Prostate gland (tissue), 2 donors: ENCODE measurements around the gene DUS1L. TPM values are rescaled to one million over a fixed set of nuclear protein-coding genes. Genes with fewer than 3 reads are reported as not detected.
A peak's percentile ranks its signal among the peaks of the same experiment; 100 is the strongest.

ENCODE experiments used
- DNase-seq: peaks from one replicate; pipeline ENCODE4 v3.0.0-alpha.2; 2019; ENCODE audit warnings: low spot score
- H3K27ac ChIP-seq, 2 donors: fragments of 200-600 bp; sonication (generic); 2 replicates each; pipeline ENCODE4 v1.5.1; 2017 to 2019
- H3K27me3 ChIP-seq: fragments of 200-600 bp; sonication (generic); replicated peaks from 2 replicates; pipeline ENCODE4 v1.5.1; 2019; ENCODE audit not compliant: insufficient read depth
- H3K36me3 ChIP-seq, 2 donors: fragments of 200-600 bp; sonication (generic); 1 replicate in 1 of 2; 2 replicates in 1 of 2; pipeline versions ENCODE4 v1.5.1 to v1.8.1; 2017 to 2019
- H3K4me1 ChIP-seq: fragments of 200-600 bp; sonication (generic); replicated peaks from 2 replicates; pipeline ENCODE4 v1.5.1; 2019
- H3K4me3 ChIP-seq, 2 donors: fragments of 200-600 bp; sonication (generic); 2 replicates each; pipeline ENCODE4 v1.5.1; 2017 to 2019
- H3K9me3 ChIP-seq: fragments of 200-600 bp; sonication (generic); 2 replicates; pipeline ENCODE4 v1.5.1; 2017
- POLR2A ChIP-seq: fragments of 450-650 bp; IDR thresholded peaks from one replicate; pipeline ENCODE4 v1.6.1; 2016; ENCODE audit warnings: antibody characterized with exemption, mild to moderate bottlenecking
- POLR2AphosphoS5 ChIP-seq: sonication (generic); formaldehyde crosslinking; IDR thresholded peaks from one replicate; pipeline ENCODE4 v1.6.1; 2017; ENCODE audit warnings: antibody characterized with exemption
- WGBS: methylation state at CpG from one replicate; pipeline ENCODE4 v1.1.5; 2018; 5-methylcytosine and 5-hydroxymethylcytosine counted together
- intact Hi-C: fragments of 100-400 bp; cut with DNase I; formaldehyde crosslinking; loops from one replicate; pipeline ENCODE4 v1.14.2; 2022
- total RNA-seq, 2 donors: library from RNA; depleted of rRNA; stranded (reverse); fragments of >200 nt; gene quantifications; one replicate each; pipeline ENCODE4 v1.1.0, GENCODE V29; 2016
- TF ChIP-seq, protein P1 (sequence below), 4 experiments: fragments of 200-600 bp in 2 of 4; fragments of 450-650 bp in 2 of 4; sonication (generic) in 2 of 4; IDR thresholded peaks; 1 replicate in 3 of 4; 2 replicates in 1 of 4; pipeline ENCODE4 v1.5.1; 2016 to 2019; ENCODE audit warnings: antibody characterized with exemption in 4 of 4, mild to moderate bottlenecking in 2 of 4, moderate library complexity in 2 of 4

The DUS1L gene
- total RNA-seq, 2 donors from 2014 or later: 95.9 to 119 TPM

DNA sequence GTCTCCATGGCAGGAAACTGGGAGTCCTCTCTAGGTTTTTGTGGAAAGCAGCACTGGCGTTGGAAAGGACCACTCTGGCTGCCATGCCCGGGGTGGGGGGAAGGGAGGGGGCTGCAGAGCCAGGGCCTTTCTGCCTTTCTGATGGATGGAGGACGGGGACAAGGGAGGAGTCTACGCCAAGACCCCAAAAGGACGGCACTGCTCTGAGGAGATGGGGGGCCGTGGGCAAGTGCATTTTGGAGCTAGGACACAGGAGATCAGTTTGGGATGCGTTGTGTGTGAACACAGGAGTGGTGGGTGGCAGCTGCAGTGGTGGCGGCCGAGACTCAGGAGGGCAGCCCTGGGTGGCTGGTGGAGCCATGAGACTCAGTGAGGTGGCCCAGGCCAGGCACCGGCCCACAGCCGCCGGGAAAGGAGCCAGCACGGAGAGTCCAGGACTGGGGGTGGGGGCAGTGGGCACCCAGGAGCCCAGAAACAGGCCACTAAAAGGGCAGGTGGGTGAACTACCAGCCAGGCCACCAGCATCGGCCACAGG lies 45.0 kb downstream of the DUS1L start:
- H3K4me3 ChIP-seq: no peak overlapping the region
- peaks cover 18% of the 10 kb centered on the region for H3K4me1 ChIP-seq
- H3K9me3 ChIP-seq: no peaks in the 10 kb centered on the region
- no peaks in the 10 kb centered on the region for H3K27me3 ChIP-seq
- TF ChIP-seq POLR2A (no peak), POLR2AphosphoS5 (no peak)
- TF ChIP-seq, protein P1, sequence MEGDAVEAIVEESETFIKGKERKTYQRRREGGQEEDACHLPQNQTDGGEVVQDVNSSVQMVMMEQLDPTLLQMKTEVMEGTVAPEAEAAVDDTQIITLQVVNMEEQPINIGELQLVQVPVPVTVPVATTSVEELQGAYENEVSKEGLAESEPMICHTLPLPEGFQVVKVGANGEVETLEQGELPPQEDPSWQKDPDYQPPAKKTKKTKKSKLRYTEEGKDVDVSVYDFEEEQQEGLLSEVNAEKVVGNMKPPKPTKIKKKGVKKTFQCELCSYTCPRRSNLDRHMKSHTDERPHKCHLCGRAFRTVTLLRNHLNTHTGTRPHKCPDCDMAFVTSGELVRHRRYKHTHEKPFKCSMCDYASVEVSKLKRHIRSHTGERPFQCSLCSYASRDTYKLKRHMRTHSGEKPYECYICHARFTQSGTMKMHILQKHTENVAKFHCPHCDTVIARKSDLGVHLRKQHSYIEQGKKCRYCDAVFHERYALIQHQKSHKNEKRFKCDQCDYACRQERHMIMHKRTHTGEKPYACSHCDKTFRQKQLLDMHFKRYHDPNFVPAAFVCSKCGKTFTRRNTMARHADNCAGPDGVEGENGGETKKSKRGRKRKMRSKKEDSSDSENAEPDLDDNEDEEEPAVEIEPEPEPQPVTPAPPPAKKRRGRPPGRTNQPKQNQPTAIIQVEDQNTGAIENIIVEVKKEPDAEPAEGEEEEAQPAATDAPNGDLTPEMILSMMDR (IDR thresholded peaks at IDR 0.05): no peak
- WGBS: 79% methylated on average over 14 of the region's 14 CpGs
- intact Hi-C loops: loop anchor here (2.0 kb wide), 1 partner anchor 62 kb away; no protein-coding TSS in a partner anchor
- DNase-seq: no peak
- H3K36me3 ChIP-seq: no peaks in the 10 kb centered on the region
- H3K27ac ChIP-seq: no peak overlapping the region

GRCh38 chr17:82019690-82020571 lies 45.7 kb downstream of the DUS1L start:
- intact Hi-C loops: loop anchor here (2.0 kb wide), 1 partner anchor 61 kb away; no protein-coding TSS in a partner anchor
- peaks cover 18% of the 10 kb centered on the region for H3K4me1 ChIP-seq
- H3K27ac ChIP-seq: no peak overlapping the region
- H3K27me3 ChIP-seq: no peaks in the 10 kb centered on the region
- H3K36me3 ChIP-seq: no peaks in the 10 kb centered on the region
- H3K9me3 ChIP-seq: no peaks in the 10 kb centered on the region
- H3K4me3 ChIP-seq: no peak overlapping the region
- no peak for TF ChIP-seq POLR2AphosphoS5
- no peak for TF ChIP-seq POLR2A
- TF ChIP-seq, protein P1 (IDR thresholded peaks at IDR 0.05): peak; percentile 36 to 55 (median 40)
- no peak for DNase-seq
- WGBS: 66% methylated on average over 31 of the region's 34 CpGs

DNA sequence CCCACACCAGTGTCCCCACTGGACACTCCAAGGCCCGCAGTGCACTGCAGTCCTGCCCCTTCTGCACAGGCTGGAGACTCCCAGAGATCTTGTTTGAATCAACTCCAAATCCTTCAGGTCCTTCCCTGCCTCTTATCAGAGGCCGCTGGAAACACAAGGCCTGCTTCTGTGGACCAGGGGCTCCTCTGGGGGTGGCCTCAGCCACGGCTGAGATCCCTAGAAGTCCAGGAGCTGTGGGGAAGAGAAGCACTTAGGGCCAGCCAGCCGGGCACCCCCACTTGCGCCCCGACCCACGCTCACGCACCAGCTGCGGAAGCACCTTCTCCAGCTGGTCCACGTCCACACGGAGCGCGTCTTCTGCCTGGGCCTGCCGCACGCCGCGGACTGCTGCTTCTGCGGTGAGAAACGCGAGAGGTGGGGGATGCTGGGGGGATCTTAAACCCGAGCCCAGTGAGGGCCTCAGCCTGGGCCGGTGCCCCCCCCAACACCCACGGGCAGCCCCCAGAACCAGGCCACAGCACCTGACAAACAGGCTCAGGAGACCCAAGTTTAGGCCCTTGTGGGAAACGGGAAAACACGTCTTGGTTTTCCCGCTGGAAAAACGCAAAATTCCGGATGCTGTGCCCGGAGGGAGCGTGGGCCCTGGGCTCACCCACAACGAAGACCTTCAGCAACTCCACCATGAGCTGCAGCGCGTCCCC lies 46.5 kb downstream of the DUS1L start:
- H3K36me3 ChIP-seq: no peaks in the 10 kb centered on the region
- H3K9me3 ChIP-seq: no peaks in the 10 kb centered on the region
- 81% methylated on average over 33 of the region's 33 CpGs for WGBS
- intact Hi-C loops: no loop called here
- no peak overlapping the region for H3K4me3 ChIP-seq
- no peaks in the 10 kb centered on the region for H3K27me3 ChIP-seq
- peaks cover 16% of the 10 kb centered on the region for H3K4me1 ChIP-seq
- TF ChIP-seq, protein P1 (IDR thresholded peaks at IDR 0.05): no peak
- TF ChIP-seq POLR2AphosphoS5 (no peak), POLR2A (no peak)
- no peak overlapping the region for H3K27ac ChIP-seq
- no peak for DNase-seq

DNA sequence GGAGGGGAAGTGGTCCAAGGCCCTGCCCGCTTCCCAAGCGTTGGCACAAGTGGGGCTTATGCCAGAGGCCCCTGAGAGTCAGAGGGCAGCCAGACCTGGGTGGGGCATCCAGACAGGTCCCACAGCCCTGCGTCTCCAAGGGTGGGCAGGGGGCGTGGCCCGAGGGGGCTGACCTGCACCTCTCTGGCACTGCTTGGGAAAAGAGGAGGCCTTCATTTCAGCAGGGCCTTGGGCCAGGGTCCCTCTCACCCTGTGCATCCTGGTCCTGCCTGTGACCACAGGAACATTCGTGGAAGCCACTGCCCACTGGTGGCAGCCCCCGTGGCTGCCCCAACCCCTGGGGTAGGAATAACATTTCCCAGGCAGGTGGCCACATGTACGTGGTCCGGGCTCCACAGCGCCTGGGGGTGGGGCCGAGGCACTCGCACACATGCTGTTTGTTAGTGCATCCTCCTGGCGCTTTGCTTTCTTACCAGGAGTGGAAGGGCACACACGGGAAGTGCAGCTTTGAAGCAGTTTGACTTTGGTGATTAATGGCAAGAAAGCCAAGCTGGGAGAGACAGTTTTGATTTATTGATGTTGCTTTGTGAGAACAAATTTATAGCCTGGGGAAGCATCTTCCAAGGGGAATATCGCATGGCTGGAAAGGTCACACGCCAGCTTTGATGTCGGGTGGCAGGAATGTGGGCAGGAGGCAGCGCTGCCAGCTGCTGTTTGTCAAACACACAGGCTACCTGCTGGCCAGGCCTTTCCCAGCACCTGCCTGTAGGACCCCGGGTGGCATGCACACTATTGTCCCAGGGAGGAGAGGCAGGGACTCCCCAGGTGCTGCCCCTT lies 47.2 kb downstream of the DUS1L start:
- Histone ChIP-seq H3K27ac (no peak overlapping the region), H3K27me3 (no peaks in the 10 kb centered on the region), H3K4me3 (no peak overlapping the region), H3K36me3 (no peaks in the 10 kb centered on the region), H3K9me3 (no peaks in the 10 kb centered on the region), H3K4me1 (peaks cover 11% of the 10 kb centered on the region)
- 56% methylated on average over 19 of the region's 19 CpGs for WGBS
- intact Hi-C loops: no loop called here
- DNase-seq: no peak
- peak; percentile 21 for TF ChIP-seq POLR2AphosphoS5
- TF ChIP-seq, protein P1 (IDR thresholded peaks at IDR 0.05): no peak
